HepG2 (cell line): ENCODE measurements around the gene ACSF3. TPM values are rescaled to one million over a fixed set of nuclear protein-coding genes. Genes with fewer than 3 reads are reported as not detected.

ENCODE experiments used
- ATAC-seq: fragments of 200-7000 bp; cut with Tn5 transposase; 3 replicates; pipeline ENCODE4 v1.9.1; 2020; ENCODE audit warnings: mild to moderate bottlenecking, moderate library complexity
- BruUV-seq: library from RNA; stranded (reverse); fragments of 400-500 nt; replicated peaks from 2 replicates; lab custom pipeline; 2021; lab: Mats Ljungman, UMichigan
- CTCF ChIA-PET: fragments of 300-600 bp; formaldehyde crosslinking; extraction: SDS; loops from one replicate; lab custom pipeline; 2021; ENCODE audit warnings: low total read pairs, inconsistent platforms, low intra/inter-chr PET ratio; lab: Yijun Ruan, JAX
- POLR2A ChIA-PET: fragments of 350-600 bp; sonication (Branson Sonifier 250); formaldehyde crosslinking; loops from one replicate; lab custom pipeline; 2020; ENCODE audit warnings: antibody characterized with exemption, inconsistent platforms; lab: Yijun Ruan, JAX
- DNase-seq: peaks from one replicate; pipeline ENCODE4 v3.0.0-alpha.2; 2015; ENCODE audit warnings: low spot score
- FAIRE-seq: peaks from 3 replicates; lab custom pipeline; 2011; peaks lifted over from hg19 to GRCh38; lab: Jason Lieb, UNC
- H2AFZ ChIP-seq: one replicate; pipeline ENCODE4 v1.6.1; 2011; ENCODE audit warnings: low read length, inconsistent platforms
- H3K27ac ChIP-seq: fragments of 300-600 bp; 3 replicates; pipeline ENCODE4 v1.8.0; 2011; ENCODE audit warnings: mixed run types, mild to moderate bottlenecking, mixed read lengths, low read length, inconsistent platforms; ENCODE audit not compliant: insufficient read depth; ENCODE audit errors: extremely low read length
- H3K27me3 ChIP-seq, 2 experiments: fragments of 200-600 bp in 1 of 2; 2 replicates in 1 of 2; 3 replicates in 1 of 2; pipeline versions ENCODE4 v1.6.0 to v1.8.0; 2011; ENCODE audit warnings: low read length in 2 of 2, mild to moderate bottlenecking in 2 of 2, moderate library complexity in 2 of 2, inconsistent platforms in 1 of 2; ENCODE audit not compliant: insufficient read depth in 2 of 2, control insufficient read depth in 1 of 2
- H3K36me3 ChIP-seq, 2 experiments: fragments of 200-600 bp in 1 of 2; replicated peaks in 1 of 2; 2 replicates in 1 of 2; 3 replicates in 1 of 2; pipeline versions ENCODE4 v1.5.1 to v1.8.0; 2011; ENCODE audit warnings: low read length in 2 of 2, inconsistent platforms in 1 of 2; ENCODE audit not compliant: insufficient read depth in 2 of 2, control insufficient read depth in 1 of 2
- H3K4me1 ChIP-seq: 2 replicates; pipeline ENCODE4 v1.5.1; 2012; ENCODE audit warnings: low read length, inconsistent platforms; ENCODE audit not compliant: insufficient read depth
- H3K4me2 ChIP-seq: 2 replicates; pipeline ENCODE4 v1.6.0; 2011; ENCODE audit warnings: low read depth, low read length, inconsistent platforms
- H3K4me3 ChIP-seq, 3 experiments: fragments of 200-600 bp in 1 of 3; sonication (generic), shearing (Covaris generic) in 1 of 3; replicated peaks in 1 of 3; 2 replicates each; pipeline ENCODE4 v1.5.1; 2011 to 2016; ENCODE audit warnings: low read length in 3 of 3, inconsistent platforms in 2 of 3, low read depth in 2 of 3, mild to moderate bottlenecking in 2 of 3, control low read depth in 1 of 3, mixed read lengths in 1 of 3; ENCODE audit not compliant: insufficient read depth in 1 of 3
- H3K79me2 ChIP-seq: one replicate; pipeline ENCODE4 v1.6.1; 2011; ENCODE audit warnings: low read length, inconsistent platforms; ENCODE audit not compliant: insufficient read depth
- H3K9ac ChIP-seq: 2 replicates; pipeline ENCODE4 v1.6.0; 2011; ENCODE audit warnings: mild to moderate bottlenecking, low read depth, low read length, inconsistent platforms; ENCODE audit not compliant: insufficient read depth
- H3K9me3 ChIP-seq: 2 replicates; pipeline ENCODE4 v1.5.1; 2012; ENCODE audit warnings: mild to moderate bottlenecking, low read length
- H4K20me1 ChIP-seq: 2 replicates; pipeline ENCODE4 v1.6.0; 2011; ENCODE audit warnings: inconsistent platforms, mild to moderate bottlenecking, low read length, moderate library complexity; ENCODE audit not compliant: insufficient read depth
- CSRNP2 ChIP-seq: sonication (generic); formaldehyde crosslinking; conservative IDR thresholded peaks from 2 replicates; pipeline ENCODE4 v1.8.0; 2022; ENCODE audit warnings: low read depth, missing genetic modification reagents
- IRX3 ChIP-seq: sonication (generic); formaldehyde crosslinking; IDR thresholded peaks from 2 replicates; pipeline ENCODE4 v1.8.1; 2023; ENCODE audit warnings: mild to moderate bottlenecking, low read depth, missing genetic modification reagents, borderline replicate concordance
- ZFX ChIP-seq: sonication (generic); formaldehyde crosslinking; IDR thresholded peaks from 2 replicates; pipeline ENCODE4 v1.4.0; 2020; ENCODE audit warnings: mild to moderate bottlenecking, low read depth, missing genetic modification reagents, moderate library complexity
- ZNF749 ChIP-seq: sonication (generic); formaldehyde crosslinking; IDR thresholded peaks from 2 replicates; pipeline ENCODE4 v1.8.0; 2022; ENCODE audit warnings: mild to moderate bottlenecking, missing genetic modification reagents, moderate library complexity, borderline replicate concordance
- ZNF792 ChIP-seq: IDR thresholded peaks from 2 replicates; pipeline ENCODE4 v1.6.1; 2016
- WGBS: methylation state at CpG from one replicate; pipeline ENCODE4 v1.1.6; 2017; ENCODE audit warnings: low lambda C conversion rate; 5-methylcytosine and 5-hydroxymethylcytosine counted together
- in situ Hi-C: cut with HindIII; loops from 2 replicates; pipeline ENCODE4 v1.10.0; 2017; ENCODE audit warnings: low pct_unique_long_range_greater_than_20kb; ENCODE audit not compliant: extremely low pct_ligation_motif_present
- intact Hi-C: fragments of 100-400 bp; cut with micrococcal nuclease; formaldehyde crosslinking; loops from one replicate; pipeline ENCODE4 v1.10.0; 2022; ENCODE audit not compliant: unreplicated experiment
- polyA plus RNA-seq, 8 experiments: library from polyadenylated mRNA; depleted of rRNA in 3 of 8; stranded (reverse) in 7 of 8; unstranded in 1 of 8; fragments of >200 nt; fragmentation: Illumina TruSeq in 4 of 8; extraction: Trizol in 4 of 8; gene quantifications; 2 replicates each; pipeline versions ENCODE4 v1.2.1 to v1.2.3, GENCODE V29; 2011 to 2016; ENCODE audit warnings: low read depth in 4 of 8, missing spikeins in 1 of 8, mixed read lengths in 1 of 8; ENCODE audit not compliant: insufficient read depth in 1 of 8
- total RNA-seq, 5 experiments: library from RNA; depleted of rRNA; stranded (reverse); fragments of >200 nt; fragmentation: Illumina TruSeq; extraction: Trizol; gene quantifications; 2 replicates each; pipeline ENCODE4 v1.2.3, GENCODE V29; 2016; ENCODE audit warnings: low read depth in 1 of 5
- TF ChIP-seq, protein P1 (sequence below): sonication (generic); formaldehyde crosslinking; conservative IDR thresholded peaks from 2 replicates; pipeline ENCODE4 v1.4.0; 2020; ENCODE audit warnings: missing genetic modification reagents
- TF ChIP-seq, protein P2 (sequence below): sonication (generic); formaldehyde crosslinking; conservative IDR thresholded peaks from 2 replicates; pipeline ENCODE4 v1.4.0; 2020; ENCODE audit warnings: missing genetic modification reagents

Gene ACSF3
- total and polyA plus RNA-seq, 2 of the 13 experiments (the other 11 are each of a cell fraction or from before 2014, with no cell fraction given) = 14.9 to 30.6 TPM

- WGBS = 90% methylated on average over 14 of the region's 14 CpGs
- in situ Hi-C loops = no loop called here
- CTCF ChIA-PET = no interaction called here
- Histone ChIP-seq H3K4me2 (peak overlapping the region; percentile 57; the same call in 1 of the 2 replicates), H3K79me2 (peaks cover 39% of the 10 kb centered on the region), H3K9me3 (no peaks in the 10 kb centered on the region), H4K20me1 (peaks cover 12% of the 10 kb centered on the region; the same call in 1 of the 2 replicates), H3K9ac (no peak overlapping the region), H2AFZ (no peak overlapping the region), H3K4me3 (no peak overlapping the region), H3K27me3 (no peaks in the 10 kb centered on the region), H3K36me3 (peaks cover 15 to 24% of the 10 kb centered on the region in 2 experiments), H3K27ac (no peak overlapping the region), H3K4me1 (peaks cover 64% of the 10 kb centered on the region)
- POLR2A ChIA-PET = no interaction called here
- FAIRE-seq = no peak
- no TSS peak for BruUV-seq
- TF ChIP-seq ZFX (CRISPR knock-in tag) (no peak), IRX3 (CRISPR knock-in tag) (no peak), ZNF749 (CRISPR knock-in tag) (no peak), CSRNP2 (CRISPR knock-in tag) (no peak), ZNF792 (CRISPR knock-in tag) (no peak)
- TF ChIP-seq, protein P1, sequence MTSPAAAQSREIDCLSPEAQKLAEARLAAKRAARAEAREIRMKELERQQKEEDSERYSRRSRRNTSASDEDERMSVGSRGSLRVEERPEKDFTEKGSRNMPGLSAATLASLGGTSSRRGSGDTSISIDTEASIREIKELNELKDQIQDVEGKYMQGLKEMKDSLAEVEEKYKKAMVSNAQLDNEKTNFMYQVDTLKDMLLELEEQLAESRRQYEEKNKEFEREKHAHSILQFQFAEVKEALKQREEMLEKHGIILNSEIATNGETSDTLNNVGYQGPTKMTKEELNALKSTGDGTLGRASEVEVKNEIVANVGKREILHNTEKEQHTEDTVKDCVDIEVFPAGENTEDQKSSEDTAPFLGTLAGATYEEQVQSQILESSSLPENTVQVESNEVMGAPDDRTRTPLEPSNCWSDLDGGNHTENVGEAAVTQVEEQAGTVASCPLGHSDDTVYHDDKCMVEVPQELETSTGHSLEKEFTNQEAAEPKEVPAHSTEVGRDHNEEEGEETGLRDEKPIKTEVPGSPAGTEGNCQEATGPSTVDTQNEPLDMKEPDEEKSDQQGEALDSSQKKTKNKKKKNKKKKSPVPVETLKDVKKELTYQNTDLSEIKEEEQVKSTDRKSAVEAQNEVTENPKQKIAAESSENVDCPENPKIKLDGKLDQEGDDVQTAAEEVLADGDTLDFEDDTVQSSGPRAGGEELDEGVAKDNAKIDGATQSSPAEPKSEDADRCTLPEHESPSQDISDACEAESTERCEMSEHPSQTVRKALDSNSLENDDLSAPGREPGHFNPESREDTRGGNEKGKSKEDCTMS (CRISPR knock-in tag) = no peak
- TF ChIP-seq, protein P2, sequence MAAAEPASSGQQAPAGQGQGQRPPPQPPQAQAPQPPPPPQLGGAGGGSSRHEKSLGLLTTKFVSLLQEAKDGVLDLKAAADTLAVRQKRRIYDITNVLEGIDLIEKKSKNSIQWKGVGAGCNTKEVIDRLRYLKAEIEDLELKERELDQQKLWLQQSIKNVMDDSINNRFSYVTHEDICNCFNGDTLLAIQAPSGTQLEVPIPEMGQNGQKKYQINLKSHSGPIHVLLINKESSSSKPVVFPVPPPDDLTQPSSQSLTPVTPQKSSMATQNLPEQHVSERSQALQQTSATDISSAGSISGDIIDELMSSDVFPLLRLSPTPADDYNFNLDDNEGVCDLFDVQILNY (CRISPR knock-in tag) = no peak
- intact Hi-C loops = no loop called here
- no peak for DNase-seq
- ATAC-seq = no peak
These were observed 3.7 kb downstream of the ACSF3 start for GRCh38 chr16:89097392-89097772.
